GM18505 (cell line): ENCODE measurements around the gene HABP2.

Source experiments
- ATAC-seq: cut with Tn5 transposase; IDR thresholded peaks from one replicate; pipeline ENCODE4 v1.9.1; 2021; ENCODE audit not compliant: unreplicated experiment
- POLR2A ChIP-seq: IDR thresholded peaks from 4 replicates; pipeline ENCODE4 v1.6.1; 2011; ENCODE audit warnings: borderline replicate concordance; ENCODE audit not compliant: insufficient read depth, insufficient read length; ENCODE audit errors: extremely low read depth

The HABP2 gene

DNA sequence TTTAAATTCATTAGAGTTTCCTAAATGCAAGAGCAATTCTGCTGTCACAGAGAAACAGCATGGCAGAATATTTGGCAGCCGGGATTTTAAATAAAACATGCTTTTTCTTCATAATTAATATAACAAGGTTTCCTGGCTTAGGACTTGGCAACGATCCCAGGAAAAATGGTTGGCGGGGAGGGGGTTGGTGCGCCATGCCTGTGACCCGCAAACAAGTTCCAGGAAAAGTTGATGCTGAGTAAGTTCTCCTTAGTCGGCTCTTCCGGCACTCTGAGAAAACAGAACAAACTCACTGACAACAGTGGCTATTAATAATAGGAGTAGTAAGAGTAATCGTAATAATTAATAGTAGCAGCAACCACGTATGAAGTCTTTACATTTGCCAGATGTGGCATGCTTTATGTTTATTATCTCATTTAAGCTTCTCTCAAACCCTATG, 4.6 kb downstream of the HABP2 start:
- no peak for ATAC-seq

GRCh38 chr10:113557903-113558321, 5.1 kb downstream of the HABP2 start:
- ATAC-seq, result no peak
- TF ChIP-seq POLR2A, result no peak

More for the DNA sequence above, 4.6 kb downstream of the HABP2 start:
- TF ChIP-seq POLR2A, result no peak

GRCh38 chr10:113560071-113560470, 7.2 kb downstream of the HABP2 start:
- no peak for TF ChIP-seq POLR2A
- no peak for ATAC-seq

GRCh38 chr10:113561214-113561613, 8.4 kb downstream of the HABP2 start:
- TF ChIP-seq POLR2A, result no peak
- no peak for ATAC-seq

- ATAC-seq, result no peak
- TF ChIP-seq POLR2A, result no peak
These were observed 9.2 kb downstream of the HABP2 start for GRCh38 chr10:113562069-113562468.

GRCh38 chr10:113562704-113563103, 9.9 kb downstream of the HABP2 start:
- no peak for TF ChIP-seq POLR2A
- ATAC-seq, result no peak

DNA sequence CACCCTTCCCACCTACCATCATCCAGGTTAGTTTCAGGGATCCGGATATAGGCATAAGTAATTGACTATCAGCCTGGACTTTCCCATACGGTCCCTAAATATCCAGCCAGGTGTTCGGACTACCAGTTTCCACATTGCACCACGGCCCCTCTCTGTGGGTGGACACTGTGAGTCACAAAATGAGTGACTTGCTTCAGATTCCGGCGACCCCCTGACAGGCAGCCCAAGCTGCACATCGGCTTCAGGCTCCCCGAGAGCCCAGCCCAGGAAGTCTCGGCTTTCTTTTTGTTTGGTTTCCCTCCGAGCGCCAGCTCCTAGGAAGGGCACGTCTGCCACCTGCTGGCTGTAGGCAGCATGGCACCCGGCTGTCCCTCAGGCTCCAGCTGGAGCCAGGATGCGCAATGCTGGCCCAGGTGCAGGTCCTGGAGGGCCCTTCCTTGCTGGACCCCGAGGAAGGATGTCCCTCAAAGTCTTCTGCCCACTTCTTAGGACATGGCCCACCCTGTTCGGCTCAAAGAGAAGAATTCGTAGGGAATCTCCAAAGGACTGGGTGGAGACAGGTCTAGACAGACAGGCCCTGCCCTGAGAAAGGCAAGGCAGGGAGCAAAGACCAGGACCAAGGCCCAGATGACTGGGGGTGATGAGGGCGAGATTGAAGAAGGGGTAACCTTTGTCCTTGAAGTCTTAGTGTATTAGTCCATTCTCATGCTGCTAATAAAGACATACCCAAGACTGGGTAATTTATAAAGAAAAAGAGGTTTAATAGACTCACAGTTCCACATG, 10.6 kb downstream of the HABP2 start:
- no peak for TF ChIP-seq POLR2A
- ATAC-seq, result peak; percentile 99

DNA sequence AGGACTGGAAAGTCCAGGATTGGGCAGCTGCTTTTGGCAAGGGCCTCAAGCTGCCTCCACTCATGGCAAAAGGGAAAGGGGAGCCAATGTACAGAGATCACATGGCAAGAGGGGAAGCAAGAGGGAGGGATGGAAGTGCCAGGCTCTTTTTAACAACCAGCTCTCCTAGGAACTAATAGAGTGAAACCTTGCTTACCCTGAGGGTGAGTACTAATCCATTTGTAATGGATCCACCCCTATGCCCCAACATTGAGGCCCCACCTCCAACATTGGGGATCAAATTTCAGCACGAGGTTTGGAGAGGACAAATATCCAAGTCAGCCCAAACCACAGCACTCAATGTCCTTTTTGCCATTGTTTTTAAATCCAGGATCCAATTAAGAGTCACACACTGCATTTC, 12.5 kb downstream of the HABP2 start:
- no peak for TF ChIP-seq POLR2A
- no peak for ATAC-seq

- TF ChIP-seq POLR2A, result no peak
- ATAC-seq, result no peak
These were observed 14.0 kb downstream of the HABP2 start for GRCh38 chr10:113566888-113567287.

- ATAC-seq, result no peak
- TF ChIP-seq POLR2A, result no peak
These were observed 16.7 kb downstream of the HABP2 start for GRCh38 chr10:113569576-113569975.

GRCh38 chr10:113572520-113573290, 19.9 kb downstream of the HABP2 start:
- TF ChIP-seq POLR2A, result no peak
- ATAC-seq, result no peak

GRCh38 chr10:113573368-113573767, 20.5 kb downstream of the HABP2 start:
- no peak for ATAC-seq

GRCh38 chr10:113576852-113577251, 24.0 kb downstream of the HABP2 start:
- no peak for TF ChIP-seq POLR2A
- no peak for ATAC-seq

More at GRCh38 chr10:113573368-113573767, 20.5 kb downstream of the HABP2 start:
- TF ChIP-seq POLR2A, result no peak

- no peak for ATAC-seq
- TF ChIP-seq POLR2A, result no peak
These were observed 25.9 kb downstream of the HABP2 start for GRCh38 chr10:113578773-113579172.

- no peak for TF ChIP-seq POLR2A
- ATAC-seq, result no peak
These were observed 28.2 kb downstream of the HABP2 start for GRCh38 chr10:113581092-113581491.

DNA sequence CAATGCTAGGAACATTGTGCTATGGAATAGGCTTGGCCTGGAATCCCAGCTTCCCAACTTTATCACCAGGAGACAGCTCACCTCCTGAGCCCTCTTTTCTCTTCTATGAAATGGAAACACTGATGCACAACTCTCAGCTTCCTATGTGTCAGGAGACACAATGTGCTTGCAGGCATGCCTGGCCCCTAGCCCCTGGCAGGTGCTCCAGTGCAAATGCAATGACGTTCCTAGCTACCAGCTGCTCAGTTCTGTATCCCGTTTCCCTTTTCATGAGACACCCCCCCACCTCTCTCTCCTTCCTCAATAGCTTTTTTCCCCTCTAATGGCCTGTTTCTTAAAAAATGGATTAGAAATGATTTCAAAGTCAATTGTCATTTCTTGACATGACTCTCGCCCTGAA, 30.7 kb downstream of the HABP2 start:
- no peak for TF ChIP-seq POLR2A

More for the DNA sequence above, 30.7 kb downstream of the HABP2 start:
- ATAC-seq, result no peak
